ENCODE results near the gene RHOG. TPM values are rescaled to one million over a fixed set of nuclear protein-coding genes. Genes with fewer than 3 reads are reported as not detected.
A peak's percentile ranks its signal among the peaks of the same experiment; 100 is the strongest.

RHOG gene
- total RNA-seq (10 to 100 TPM; 37.3 to 48.7 (median 46.0) TPM), polyA plus RNA-seq (10 to 100 TPM; 59.5 to 90.3 (median 81.8) TPM)

DNA sequence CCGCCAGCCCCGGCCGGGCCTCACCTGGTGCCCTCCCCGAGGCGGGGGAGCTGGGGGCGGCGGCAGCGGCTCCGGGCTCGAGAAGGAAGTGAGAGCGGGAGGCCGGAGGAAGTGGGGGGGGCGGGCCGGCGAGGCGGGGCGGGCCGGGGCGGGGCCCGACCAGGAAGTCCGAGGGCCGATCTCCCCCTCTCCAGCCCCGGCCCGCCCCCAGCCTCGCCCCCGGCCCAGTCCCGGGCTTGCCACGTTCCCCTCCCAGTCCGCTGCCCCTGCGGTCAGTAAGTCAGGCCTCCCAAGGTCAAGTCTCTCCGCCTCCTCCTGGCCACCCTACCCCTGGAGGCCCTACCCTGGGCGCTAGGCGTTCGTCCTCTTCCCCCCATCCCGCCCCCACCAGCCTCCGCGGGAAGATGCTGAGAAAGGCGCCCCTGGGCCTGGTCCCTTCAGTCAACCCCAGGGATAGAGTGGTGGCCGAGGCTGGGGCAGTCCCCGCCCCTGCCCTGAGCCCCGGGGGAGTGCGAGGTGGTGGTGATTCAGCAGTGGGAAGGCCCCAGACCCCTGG lies at the start of gene RHOG:
RHOG (minus strand) TSS at position 90 of the 556 bp plus-strand sequence. CDS start 12,821 bp downstream, outside the sequence.
- TF ChIP-seq POLR2AphosphoS5 (IDR thresholded peaks at IDR 0.05): peak; percentile 48 to 85 (median 78)
- TF ChIP-seq POLR2A (IDR thresholded peaks at IDR 0.05): no peak
- no peak for TF ChIP-seq EP300 (IDR thresholded peaks at IDR 0.05)
- TF ChIP-seq CTCF (IDR thresholded peaks at IDR 0.05): no peak

DNA sequence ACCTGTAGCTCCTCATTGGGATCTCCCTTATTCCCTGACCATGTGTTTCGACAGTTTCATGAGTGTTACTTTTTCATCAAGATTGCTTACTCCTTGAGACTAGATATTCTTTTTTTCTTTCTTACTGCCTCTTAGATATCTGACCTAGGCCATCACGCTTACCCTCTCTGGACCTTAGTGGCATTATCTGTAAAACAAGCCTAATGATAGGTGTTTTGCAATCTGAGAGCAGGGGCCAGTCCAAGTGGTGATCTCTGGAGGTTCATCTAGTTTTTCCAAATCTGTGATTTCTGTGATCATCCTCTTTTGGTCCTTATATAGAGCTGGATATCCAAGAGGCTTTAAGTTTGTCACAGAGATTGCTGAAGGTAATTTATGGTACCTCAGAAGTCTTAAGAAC lies 49.3 kb upstream of the RHOG start:
- H3K4me3 ChIP-seq: no peak overlapping the region
- peaks cover 0 to 1% (median 0%) of the 10 kb centered on the region in 4 donors for H3K4me1 ChIP-seq
- no peak overlapping the region for H3K27ac ChIP-seq
- no peaks in the 10 kb centered on the region for H3K27me3 ChIP-seq
- H3K9me3 ChIP-seq: no peaks in the 10 kb centered on the region
- no peaks in the 10 kb centered on the region for H3K36me3 ChIP-seq
- DNase-seq: no peak
- WGBS, 2 donors: 96 to 97% methylated on average over 2 of the region's 2 CpGs
- intact Hi-C loops (cut with DNase I): no loop called here
- TF ChIP-seq POLR2AphosphoS5 (IDR thresholded peaks at IDR 0.05) (no peak), EP300 (IDR thresholded peaks at IDR 0.05) (no peak), POLR2A (IDR thresholded peaks at IDR 0.05) (no peak), CTCF (IDR thresholded peaks at IDR 0.05) (no peak)

More for the DNA sequence above, at the start of gene RHOG:
- H3K27ac ChIP-seq: peak within 1 kb of the TSS; percentile 95 to 99 (median 98)
- peak within 1 kb of the TSS; percentile 83 to 99 (median 92) for H3K4me3 ChIP-seq
- no peaks in the 10 kb centered on the region for H3K36me3 ChIP-seq
- WGBS, 2 donors: 1% methylated on average over 41 to 42 of the region's 42 CpGs
- peaks cover 0 to 51% (median 32%) of the 10 kb centered on the region in 4 donors for H3K4me1 ChIP-seq
- DNase-seq: peak; percentile 93
- no peaks in the 10 kb centered on the region for H3K9me3 ChIP-seq
- intact Hi-C loops (cut with DNase I): loop anchor here (2.0 to 5.0 kb wide), 3 partner anchors 32 to 251 kb away; partner anchors contain the start of genes NUP98, PGAP2 and RRM1
- no peaks in the 10 kb centered on the region for H3K27me3 ChIP-seq

- TF ChIP-seq EP300 (IDR thresholded peaks at IDR 0.05) (no peak), POLR2AphosphoS5 (IDR thresholded peaks at IDR 0.05) (no peak), POLR2A (IDR thresholded peaks at IDR 0.05) (no peak), CTCF (IDR thresholded peaks at IDR 0.05) (no peak)
- DNase-seq: no peak
- H3K4me1 ChIP-seq: no peaks in the 10 kb centered on the region
- no peak overlapping the region for H3K27ac ChIP-seq
- no peak overlapping the region for H3K4me3 ChIP-seq
- H3K9me3 ChIP-seq: no peaks in the 10 kb centered on the region
- no peaks in the 10 kb centered on the region for H3K27me3 ChIP-seq
- H3K36me3 ChIP-seq: no peaks in the 10 kb centered on the region
- intact Hi-C loops (cut with DNase I): no loop called here
Measured at GRCh38 chr11:3888876-3889275, 48.1 kb upstream of the RHOG start.

DNA sequence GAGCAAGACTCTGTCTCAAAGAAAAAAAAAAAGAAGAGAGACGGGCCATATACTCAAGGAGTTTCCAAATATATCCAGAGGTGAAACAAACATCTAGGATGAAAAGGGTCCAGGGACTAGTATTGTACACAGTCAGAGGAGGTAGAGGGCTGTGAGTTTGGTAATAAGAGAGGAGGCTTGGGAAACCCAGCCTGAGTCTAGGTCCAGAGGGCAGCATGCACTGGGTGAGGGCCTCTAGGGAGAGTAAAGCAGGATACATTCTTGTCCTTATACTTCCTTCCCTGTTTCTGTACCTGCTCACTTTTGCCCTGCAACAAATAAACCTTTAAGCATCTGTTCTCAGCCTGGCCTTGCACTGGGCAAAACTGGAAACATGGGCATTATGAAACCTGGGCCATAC lies 46.2 kb upstream of the RHOG start:
- Histone ChIP-seq H3K4me3 (no peak overlapping the region), H3K9me3 (no peaks in the 10 kb centered on the region), H3K4me1 (no peaks in the 10 kb centered on the region), H3K27me3 (no peaks in the 10 kb centered on the region), H3K36me3 (no peaks in the 10 kb centered on the region), H3K27ac (no peak overlapping the region)
- 84 to 92% methylated on average over 1 of the region's 1 CpG for WGBS, 2 donors
- TF ChIP-seq CTCF (IDR thresholded peaks at IDR 0.05) (no peak), POLR2AphosphoS5 (IDR thresholded peaks at IDR 0.05) (no peak)
- intact Hi-C loops (cut with DNase I): no loop called here
- DNase-seq: no peak

GRCh38 chr11:3885855-3886254 lies 45.1 kb upstream of the RHOG start:
- no peaks in the 10 kb centered on the region for H3K27me3 ChIP-seq
- 93 to 96% methylated on average over 7 of the region's 7 CpGs for WGBS, 2 donors
- no peak overlapping the region for H3K27ac ChIP-seq
- no peaks in the 10 kb centered on the region for H3K36me3 ChIP-seq
- DNase-seq: no peak
- H3K9me3 ChIP-seq: no peaks in the 10 kb centered on the region
- intact Hi-C loops (cut with DNase I): no loop called here
- no peak overlapping the region for H3K4me3 ChIP-seq
- H3K4me1 ChIP-seq: no peaks in the 10 kb centered on the region
- no peak for TF ChIP-seq POLR2AphosphoS5 (IDR thresholded peaks at IDR 0.05)
- TF ChIP-seq EP300 (IDR thresholded peaks at IDR 0.05): no peak
- no peak for TF ChIP-seq POLR2A (IDR thresholded peaks at IDR 0.05)
- TF ChIP-seq CTCF (IDR thresholded peaks at IDR 0.05): no peak
